Measurements from ENCODE around the gene RASSF1.

Gene RASSF1

GRCh38 chr3:50340448-50341329 is at the start of gene RASSF1:
Gene RASSF1, minus strand, starts transcription at chr3:50340836. Its CDS starts 31 bp downstream, at chr3:50340805.
- DNase-seq (ENCODE audit: low read depth in 3 of 3): peak in 2 of 3 experiments; percentile 59 to 82

- no peak for DNase-seq (ENCODE audit: low read depth in 3 of 3)
These were observed 48.8 kb upstream of the RASSF1 start for GRCh38 chr3:50389414-50389767.

- DNase-seq (ENCODE audit: low read depth in 3 of 3): no peak
These were observed 48.2 kb upstream of the RASSF1 start for GRCh38 chr3:50388720-50389413.

GRCh38 chr3:50388016-50388719 is 47.5 kb upstream of the RASSF1 start:
- DNase-seq (ENCODE audit: low read depth in 3 of 3): no peak

GRCh38 chr3:50385754-50386153 is 45.1 kb upstream of the RASSF1 start:
- no peak for DNase-seq (ENCODE audit: low read depth in 3 of 3)

GRCh38 chr3:50383750-50384149 is 43.1 kb upstream of the RASSF1 start:
- no peak for DNase-seq (ENCODE audit: low read depth in 3 of 3)

GRCh38 chr3:50382722-50383121 is 42.1 kb upstream of the RASSF1 start:
- DNase-seq (ENCODE audit: low read depth in 3 of 3): no peak

- DNase-seq (ENCODE audit: low read depth in 3 of 3): no peak
These were observed 40.7 kb upstream of the RASSF1 start for GRCh38 chr3:50381383-50381782.

GRCh38 chr3:50380405-50381085 is 39.9 kb upstream of the RASSF1 start:
- DNase-seq (ENCODE audit: low read depth in 3 of 3): no peak

GRCh38 chr3:50378757-50379156 is 38.1 kb upstream of the RASSF1 start:
- no peak for DNase-seq (ENCODE audit: low read depth in 3 of 3)

GRCh38 chr3:50378024-50378423 is 37.4 kb upstream of the RASSF1 start:
- no peak for DNase-seq (ENCODE audit: low read depth in 3 of 3)

GRCh38 chr3:50375258-50375931 is 34.8 kb upstream of the RASSF1 start:
- no peak for DNase-seq (ENCODE audit: low read depth in 3 of 3)

GRCh38 chr3:50374363-50375257 is 34.0 kb upstream of the RASSF1 start:
- no peak for DNase-seq (ENCODE audit: low read depth in 3 of 3)

GRCh38 chr3:50373146-50374051 is 32.8 kb upstream of the RASSF1 start:
- no peak for DNase-seq (ENCODE audit: low read depth in 3 of 3)

GRCh38 chr3:50372349-50372748 is 31.7 kb upstream of the RASSF1 start:
- no peak for DNase-seq (ENCODE audit: low read depth in 3 of 3)

GRCh38 chr3:50371133-50371685 is 30.6 kb upstream of the RASSF1 start:
- DNase-seq (ENCODE audit: low read depth in 3 of 3): no peak

GRCh38 chr3:50370594-50370993 is 30.0 kb upstream of the RASSF1 start:
- no peak for DNase-seq (ENCODE audit: low read depth in 3 of 3)

- no peak for DNase-seq (ENCODE audit: low read depth in 3 of 3)
These were observed 28.5 kb upstream of the RASSF1 start for GRCh38 chr3:50369012-50369670.

Measured in stimulated activated CD4-positive, alpha-beta T cell treated with anti-CD3 and anti-CD28 coated beads, TNF-alpha, amount 100 ng/mL, for 24 hours (primary cell).